Measurements from ENCODE around the gene MARF1. TPM values are rescaled to one million over a fixed set of nuclear protein-coding genes. Genes with fewer than 3 reads are reported as not detected.
"Not testable (repeated sequence)": the region's sequence is repeated elsewhere in the genome, so short reads cannot be mapped to it uniquely, and the experiment has no call there.

Gene MARF1
- total and polyA plus RNA-seq, 5 experiments from 2014 or later: 10.9 to 256 (median 18.2) TPM

DNA sequence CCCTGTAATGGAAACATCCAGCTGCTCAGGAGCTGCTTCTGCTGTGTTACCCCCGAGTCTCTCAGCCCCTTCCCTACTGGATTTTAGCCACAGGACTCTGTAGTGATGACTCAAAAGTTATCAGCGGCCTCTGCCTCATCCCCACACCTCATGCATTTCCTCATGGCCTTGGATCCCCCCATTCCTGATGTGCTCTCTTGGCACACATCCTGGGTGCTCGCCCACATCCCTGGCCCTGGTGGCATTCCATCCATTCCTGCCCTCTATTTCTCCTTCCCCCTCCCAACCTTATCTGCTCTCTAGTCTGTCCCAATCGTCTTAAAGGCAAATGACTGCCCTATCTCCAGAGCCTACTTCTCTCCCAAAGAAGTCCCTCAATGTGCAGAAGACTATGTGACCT lies 24.6 kb downstream of the MARF1 start:
- Mint-ChIP-seq H3K27me3 (no peaks in the 10 kb centered on the region), H3K4me1 (peaks cover 0 to 11% (median 2%) of the 10 kb centered on the region in 4 donors), H3K27ac (peak overlapping the region; percentile 21 to 93 (median 60)), H3K36me3 (peaks cover 4 to 95% (median 30%) of the 10 kb centered on the region in 3 donors), H3K9me3 (no peaks in the 10 kb centered on the region), H3K4me3 (no peak overlapping the region)
- POLR2A ChIA-PET: interaction anchor here (0.6 to 1.4 kb wide), 2 partner anchors 24 to 142 kb away, joined by 4 to 6 read pairs; partner anchors contain the start of gene MARF1
- no peak for ATAC-seq
- DNase-seq: no peak

DNA sequence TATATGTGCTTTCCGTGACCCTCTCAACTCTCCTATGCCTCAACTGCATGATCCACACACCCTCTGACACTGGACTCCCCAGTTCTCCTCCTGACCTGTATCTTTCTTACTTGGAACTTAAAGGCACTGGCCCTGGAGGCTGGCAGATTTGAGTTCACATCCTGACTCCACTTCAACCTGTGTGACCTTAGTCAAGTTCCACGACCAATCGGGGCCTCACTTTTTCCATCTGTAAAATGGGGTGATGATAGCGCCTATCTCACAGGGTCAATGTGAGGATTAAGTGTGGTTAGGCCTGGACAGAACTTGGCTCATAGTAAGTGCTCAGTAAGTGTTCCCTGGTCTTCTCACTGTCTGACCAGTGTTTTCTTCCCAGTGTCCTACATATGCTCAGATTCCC lies 25.1 kb downstream of the MARF1 start:
- Mint-ChIP-seq H3K4me3 (no peak overlapping the region), H3K27ac (peak overlapping the region in 7 of 10 donors; percentile 27 to 93 (median 51)), H3K27me3 (no peaks in the 10 kb centered on the region), H3K36me3 (peaks cover 4 to 97% (median 31%) of the 10 kb centered on the region in 3 donors), H3K4me1 (peaks cover 0 to 11% (median 2%) of the 10 kb centered on the region in 4 donors), H3K9me3 (no peaks in the 10 kb centered on the region)
- ATAC-seq (no peak), DNase-seq (no peak)
- POLR2A ChIA-PET: no interaction called here

GRCh38 chr16:15616475-15617165 lies 26.3 kb downstream of the MARF1 start:
- H3K27me3 Mint-ChIP-seq: no peaks in the 10 kb centered on the region
- POLR2A ChIA-PET: no interaction called here
- peaks cover 4 to 97% (median 38%) of the 10 kb centered on the region in 3 donors for H3K36me3 Mint-ChIP-seq
- no peaks in the 10 kb centered on the region for H3K9me3 Mint-ChIP-seq
- peak overlapping the region in 5 of 10 donors; percentile 2 to 43 (median 24) for H3K27ac Mint-ChIP-seq
- no peak overlapping the region for H3K4me3 Mint-ChIP-seq
- H3K4me1 Mint-ChIP-seq: peaks cover 0 to 11% (median 2%) of the 10 kb centered on the region in 4 donors
- DNase-seq (no peak), ATAC-seq (no peak)

DNA sequence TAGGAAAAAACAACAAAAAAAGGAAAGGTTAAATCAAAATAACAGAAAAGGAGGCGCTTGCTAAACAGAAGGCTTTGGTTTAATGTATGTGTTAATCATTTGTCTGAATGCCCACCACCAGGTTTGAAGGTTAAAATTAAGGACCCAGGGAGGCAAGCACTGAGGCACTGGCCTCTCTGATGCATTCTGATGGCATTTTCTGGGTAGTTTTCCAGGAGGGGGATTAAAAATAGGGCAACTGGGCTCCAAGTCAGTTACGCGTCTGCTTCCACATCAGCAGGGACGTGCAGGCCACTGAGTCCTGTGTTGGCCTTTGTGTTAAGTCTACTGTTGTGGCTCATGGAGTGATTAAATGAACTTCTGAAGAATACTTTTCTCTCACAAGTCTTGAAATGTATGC lies 26.9 kb downstream of the MARF1 start:
- Mint-ChIP-seq H3K36me3 (peaks cover 4 to 97% (median 40%) of the 10 kb centered on the region in 3 donors), H3K27ac (peak overlapping the region in 3 of 10 donors; percentile 0 to 84 (median 37)), H3K9me3 (no peaks in the 10 kb centered on the region), H3K27me3 (no peaks in the 10 kb centered on the region), H3K4me3 (no peak overlapping the region), H3K4me1 (peaks cover 0 to 11% (median 2%) of the 10 kb centered on the region in 4 donors)
- POLR2A ChIA-PET: no interaction called here
- ATAC-seq (no peak), DNase-seq (no peak)

DNA sequence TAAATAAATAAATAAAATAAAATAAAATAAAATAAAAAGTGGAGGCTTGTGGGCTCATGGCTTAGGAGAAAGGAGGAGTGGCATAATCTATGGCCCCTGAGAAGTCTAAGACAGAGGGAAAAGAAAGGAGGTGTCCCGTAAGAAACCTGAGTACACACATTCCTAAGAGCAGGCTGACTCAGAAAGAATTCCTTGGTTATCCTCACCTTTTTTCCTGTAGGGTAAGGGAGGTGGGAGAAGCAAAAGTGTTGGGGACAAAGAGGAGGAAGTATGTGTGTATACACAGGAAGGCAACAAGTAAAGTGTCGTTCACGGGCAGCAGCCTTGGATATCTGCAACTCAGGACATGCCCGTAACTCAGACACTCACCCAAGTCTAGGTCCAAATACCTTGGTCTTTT lies 29.3 kb downstream of the MARF1 start:
- H3K36me3 Mint-ChIP-seq: peaks cover 0 to 98% (median 39%) of the 10 kb centered on the region in 3 donors

DNA sequence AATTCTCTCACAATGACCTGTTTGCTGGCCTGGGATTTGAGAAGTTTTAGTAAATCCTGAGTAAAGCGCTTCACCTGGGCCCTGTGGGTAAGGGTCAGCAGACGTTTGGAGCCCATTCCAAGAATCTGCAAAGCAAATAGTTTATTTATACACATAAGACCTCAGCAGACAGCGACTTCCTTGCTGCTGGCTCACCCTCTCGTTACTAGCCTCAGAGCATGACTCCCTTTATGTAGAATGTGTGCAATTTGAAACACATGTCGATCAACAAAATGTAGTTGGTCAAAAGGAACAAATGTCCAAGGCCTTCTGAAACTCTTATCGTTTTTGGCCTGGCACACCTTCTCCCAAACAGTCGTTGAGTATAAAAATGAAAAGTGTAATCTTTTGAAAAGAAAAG lies 31.3 kb downstream of the MARF1 start:
- POLR2A ChIA-PET: no interaction called here
- H3K27me3 Mint-ChIP-seq: no peaks in the 10 kb centered on the region
- ATAC-seq (no peak), DNase-seq (no peak)
- peak overlapping the region in 6 of 10 donors; percentile 4 to 58 (median 32) for H3K27ac Mint-ChIP-seq
- H3K36me3 Mint-ChIP-seq: peaks cover 0 to 98% (median 40%) of the 10 kb centered on the region in 3 donors
- H3K9me3 Mint-ChIP-seq: no peaks in the 10 kb centered on the region
- H3K4me1 Mint-ChIP-seq: peaks cover under 1 to 7% (median 3%) of the 10 kb centered on the region in 4 donors
- H3K4me3 Mint-ChIP-seq: no peak overlapping the region

More for the DNA sequence above, 29.3 kb downstream of the MARF1 start:
- DNase-seq: no peak
- Mint-ChIP-seq H3K4me1 (peaks cover 0 to 9% (median 0%) of the 10 kb centered on the region in 4 donors), H3K27ac (peak overlapping the region in 2 of 10 donors; percentile 43 to 62), H3K9me3 (no peaks in the 10 kb centered on the region), H3K4me3 (peak overlapping the region in 1 of 10 donors; percentile 32), H3K27me3 (no peaks in the 10 kb centered on the region)
- ATAC-seq: no peak
- POLR2A ChIA-PET: interaction anchor here (0.6 kb wide), 1 partner anchor 1331 kb away, joined by 3 read pairs; no protein-coding TSS in a partner anchor

DNA sequence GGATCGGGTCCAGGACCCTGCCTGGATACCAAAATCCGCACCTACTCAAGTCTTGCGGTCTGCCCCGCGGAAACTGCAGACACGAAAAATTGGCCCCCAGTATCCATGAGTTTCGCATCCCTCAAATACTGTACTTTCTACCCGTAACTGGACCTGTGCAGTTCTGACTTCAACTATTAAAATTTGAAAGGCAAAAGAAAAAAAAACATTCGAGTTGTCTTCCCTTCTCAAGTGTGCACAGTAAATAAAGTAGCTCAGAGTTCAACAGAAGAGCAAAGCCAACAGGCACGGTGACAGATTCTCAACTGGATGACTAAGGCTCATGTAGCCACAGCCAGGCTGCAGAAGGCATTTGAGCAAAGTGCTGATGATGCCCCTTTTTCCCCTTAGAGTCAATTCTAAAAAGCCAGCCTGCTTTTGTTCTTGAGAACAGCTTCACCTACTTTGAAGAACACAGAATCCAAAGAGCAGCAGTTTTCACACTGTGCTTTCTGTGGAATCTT lies 32.5 kb downstream of the MARF1 start:
- Mint-ChIP-seq H3K9me3 (no peaks in the 10 kb centered on the region), H3K27ac (peak overlapping the region in 4 of 10 donors; percentile 1 to 48 (median 14)), H3K4me3 (no peak overlapping the region), H3K36me3 (peaks cover 0 to 98% (median 31%) of the 10 kb centered on the region in 3 donors), H3K4me1 (peaks cover 2 to 17% (median 7%) of the 10 kb centered on the region in 4 donors), H3K27me3 (no peaks in the 10 kb centered on the region)
- DNase-seq (no peak), ATAC-seq (no peak)
- POLR2A ChIA-PET: no interaction called here

DNA sequence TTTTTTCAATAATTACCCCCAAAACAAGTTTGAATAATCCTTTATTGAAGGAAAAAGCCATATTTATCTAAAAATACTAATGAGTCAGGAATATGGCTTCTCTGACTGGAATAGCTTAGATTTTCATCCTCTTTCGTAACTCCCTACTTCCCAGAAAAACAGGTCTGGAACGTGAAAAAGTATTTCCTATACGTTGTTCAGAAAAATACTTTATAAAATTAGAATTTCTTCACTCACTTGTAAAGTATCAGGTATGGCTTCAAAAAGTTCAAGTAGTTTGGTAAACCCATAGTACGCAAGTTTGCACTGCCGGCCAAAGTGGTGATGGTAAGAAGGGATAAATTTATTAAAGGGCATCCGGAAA lies 33.7 kb downstream of the MARF1 start:
- Mint-ChIP-seq H3K27me3 (no peaks in the 10 kb centered on the region), H3K36me3 (peaks cover 0 to 100% (median 32%) of the 10 kb centered on the region in 3 donors), H3K27ac (peak overlapping the region in 1 of 10 donors; percentile 47), H3K9me3 (no peaks in the 10 kb centered on the region), H3K4me1 (peaks cover 2 to 17% (median 7%) of the 10 kb centered on the region in 4 donors), H3K4me3 (no peak overlapping the region)
- POLR2A ChIA-PET: no interaction called here
- DNase-seq: no peak
- ATAC-seq: no peak

DNA sequence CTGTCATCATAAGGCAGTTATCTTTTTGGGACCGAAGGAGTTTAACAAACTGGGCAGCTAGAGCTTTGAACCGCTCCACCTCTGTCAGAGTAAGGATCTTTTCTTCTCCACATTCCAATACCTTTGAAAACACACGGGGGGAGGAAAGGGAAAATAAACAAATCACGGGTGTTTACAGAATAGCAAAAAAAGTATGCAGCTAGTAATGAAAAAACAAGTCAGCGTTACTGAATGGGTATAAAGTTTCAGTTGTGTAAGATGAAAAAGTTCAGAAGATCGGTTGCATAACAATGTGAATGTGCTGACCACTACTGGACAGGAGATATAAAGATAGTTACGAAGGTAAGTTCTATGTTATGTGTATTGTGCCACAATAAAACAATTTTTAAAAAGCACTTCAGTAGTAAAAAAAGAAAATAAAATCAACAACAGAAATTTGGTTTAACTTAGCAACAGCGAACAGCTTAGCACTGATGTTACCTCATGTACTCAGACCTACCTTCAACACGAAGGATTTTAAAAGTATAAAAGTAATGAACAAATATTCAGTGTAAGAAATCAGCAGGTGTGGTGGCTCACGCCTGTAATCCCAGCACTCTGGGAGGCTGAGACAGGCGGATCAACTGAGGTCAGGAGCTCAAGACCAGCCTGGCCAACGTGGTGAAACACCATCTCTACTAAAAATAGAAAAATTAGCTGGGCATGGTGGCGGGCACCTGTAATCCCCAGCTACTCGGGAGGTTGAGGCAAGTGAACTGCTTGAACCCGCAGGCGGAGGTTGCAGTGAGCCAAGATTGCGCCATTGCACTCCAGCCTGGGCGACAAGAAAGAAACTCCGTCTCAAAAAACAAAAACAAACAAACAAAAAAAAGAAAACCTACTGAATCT lies 34.3 kb downstream of the MARF1 start:
- Mint-ChIP-seq H3K36me3 (peaks cover 0 to 100% (median 37%) of the 10 kb centered on the region in 3 donors), H3K27me3 (no peaks in the 10 kb centered on the region), H3K9me3 (no peaks in the 10 kb centered on the region), H3K4me1 (peaks cover 2 to 17% (median 9%) of the 10 kb centered on the region in 4 donors), H3K27ac (peak overlapping the region in 4 of 10 donors; percentile 41 to 74 (median 44)), H3K4me3 (no peak overlapping the region)
- no peak for DNase-seq
- no peak for ATAC-seq
- POLR2A ChIA-PET: no interaction called here

DNA sequence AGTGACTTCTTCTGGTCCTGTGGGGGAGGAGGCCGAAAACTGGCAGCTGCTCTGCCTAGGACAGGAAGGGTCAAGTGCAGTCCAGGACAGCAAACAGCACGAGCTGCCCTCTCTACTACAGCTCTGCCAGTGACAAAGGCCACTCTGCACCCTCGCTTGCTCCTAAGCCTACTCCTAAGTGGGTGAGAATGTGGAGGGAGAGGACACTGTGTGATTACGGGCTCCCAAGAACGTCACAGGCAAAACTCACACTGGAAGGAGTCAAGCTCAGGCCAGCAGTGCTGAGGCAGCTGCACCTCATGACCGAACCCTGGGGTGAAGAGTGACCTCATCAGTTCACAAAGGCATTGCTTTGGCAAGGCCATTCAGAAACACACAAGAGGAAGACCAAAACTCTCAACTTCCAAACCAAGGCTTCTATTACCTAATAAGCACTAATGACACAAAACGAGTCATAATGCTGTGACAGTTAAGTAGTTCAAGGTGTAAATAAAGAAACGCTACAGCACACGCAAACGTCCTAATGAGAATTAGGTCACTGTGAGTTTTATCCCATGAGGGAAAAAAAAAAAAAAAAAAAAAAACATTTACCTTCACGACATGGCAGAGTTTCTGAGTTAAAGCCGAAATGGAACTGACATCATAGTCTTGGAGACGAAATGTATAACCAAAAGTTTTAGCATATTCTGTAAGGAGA lies 35.1 kb downstream of the MARF1 start:
- POLR2A ChIA-PET: no interaction called here
- H3K4me3 Mint-ChIP-seq: no peak overlapping the region
- no peaks in the 10 kb centered on the region for H3K27me3 Mint-ChIP-seq
- peak overlapping the region in 5 of 10 donors; percentile 7 to 87 (median 60) for H3K27ac Mint-ChIP-seq
- H3K36me3 Mint-ChIP-seq: peaks cover 0 to 100% (median 38%) of the 10 kb centered on the region in 3 donors
- DNase-seq: no peak
- H3K9me3 Mint-ChIP-seq: no peaks in the 10 kb centered on the region
- ATAC-seq: no peak
- peaks cover 2 to 17% (median 10%) of the 10 kb centered on the region in 4 donors for H3K4me1 Mint-ChIP-seq

- ATAC-seq, H3K27me3 Mint-ChIP-seq, H3K9me3 Mint-ChIP-seq, H3K4me3 Mint-ChIP-seq, POLR2A ChIA-PET, DNase-seq: not testable (repeated sequence)
- peaks cover 2 to 19% (median 10%) of the 10 kb centered on the region in 4 donors for H3K4me1 Mint-ChIP-seq
- H3K27ac Mint-ChIP-seq: peak overlapping the region in 7 of 10 donors; percentile 11 to 88 (median 85)
- peaks cover 3 to 100% (median 34%) of the 10 kb centered on the region in 3 donors for H3K36me3 Mint-ChIP-seq
Measured at GRCh38 chr16:15607221-15607699, 35.7 kb downstream of the MARF1 start.

All from naive thymus-derived CD8-positive, alpha-beta T cell (primary cell).